GM18873 (cell line): ENCODE measurements around the gene GNB3.

Experiments
- ATAC-seq: cut with Tn5 transposase; IDR thresholded peaks from one replicate; pipeline ENCODE4 v1.9.1; 2021; ENCODE audit warnings: mild to moderate bottlenecking, moderate library complexity, moderate number of reproducible peaks; ENCODE audit not compliant: unreplicated experiment, low FRiP score

GNB3 gene

GRCh38 chr12:6834873-6835272 lies 5.9 kb upstream of the GNB3 start:
- ATAC-seq, result no peak

GRCh38 chr12:6836851-6837250 lies 3.9 kb upstream of the GNB3 start:
- ATAC-seq, result no peak

GRCh38 chr12:6837370-6838060 lies 3.2 kb upstream of the GNB3 start:
- no peak for ATAC-seq

- ATAC-seq, result no peak
Measured at GRCh38 chr12:6838854-6839253, 1.9 kb upstream of the GNB3 start.

- ATAC-seq, result peak; percentile 71
Measured at GRCh38 chr12:6839482-6840201, 1.1 kb upstream of the GNB3 start.

GRCh38 chr12:6840330-6840729 lies 395 bp upstream of the GNB3 start:
- ATAC-seq, result peak; percentile 7

- no peak for ATAC-seq
Measured at GRCh38 chr12:6842075-6842474, 1.4 kb downstream of the GNB3 start.

GRCh38 chr12:6843118-6843902 lies 2.6 kb downstream of the GNB3 start:
- ATAC-seq, result no peak

- no peak for ATAC-seq
Measured at GRCh38 chr12:6845395-6845794, 4.7 kb downstream of the GNB3 start.

- ATAC-seq, result no peak
Measured at GRCh38 chr12:6846316-6846869, 5.7 kb downstream of the GNB3 start.

GRCh38 chr12:6847676-6848075 lies 7.0 kb downstream of the GNB3 start:
- no peak for ATAC-seq

GRCh38 chr12:6849427-6849826 lies 8.7 kb downstream of the GNB3 start:
- ATAC-seq, result no peak

GRCh38 chr12:6849976-6850560 lies 9.3 kb downstream of the GNB3 start:
- no peak for ATAC-seq

- no peak for ATAC-seq
Measured at GRCh38 chr12:6850796-6851152, 10.0 kb downstream of the GNB3 start.

- peak; percentile 44 for ATAC-seq
Measured at GRCh38 chr12:6851153-6851920, 10.6 kb downstream of the GNB3 start, which contains the start of gene CDCA3. Gene CDCA3, minus strand, starts transcription at chr12:6851286. Its CDS starts 334 bp downstream, at chr12:6850952.

- peak; percentile 68 for ATAC-seq
Measured at GRCh38 chr12:6851921-6852650, 11.4 kb downstream of the GNB3 start, which contains the start of gene USP5. Gene USP5, plus strand, starts transcription at chr12:6852150. Its CDS starts 30 bp downstream, at chr12:6852180.

GRCh38 chr12:6852651-6853354 lies 12.1 kb downstream of the GNB3 start:
- no peak for ATAC-seq

- ATAC-seq, result no peak
Measured at GRCh38 chr12:6853626-6854025, 12.9 kb downstream of the GNB3 start.
